Adrenal gland (tissue), 12 donors: ENCODE measurements around the gene HBG2. TPM values are rescaled to one million over a fixed set of nuclear protein-coding genes. Genes with fewer than 3 reads are reported as not detected.

Experiments
- DNase-seq, 7 donors: peaks; one replicate each; pipeline ENCODE4 v3.0.0-alpha.2; 2019 to 2020
- H3K27ac ChIP-seq, 5 donors: fragments of 200-600 bp; sonication (generic) in 4 of 5; 1 replicate in 3 of 5; 2 replicates in 2 of 5; pipeline versions ENCODE4 v1.5.1 to v1.8.0; 2016 to 2020; ENCODE audit warnings: mild to moderate bottlenecking in 1 of 5
- H3K27me3 ChIP-seq: fragments of 200-600 bp; 2 replicates; pipeline ENCODE4 v1.8.0; 2021
- H3K36me3 ChIP-seq, 2 donors: fragments of 200-600 bp; replicated peaks in 1 of 2; 1 replicate in 1 of 2; 2 replicates in 1 of 2; pipeline versions ENCODE4 v1.5.1 to v1.8.0; 2018 to 2022
- H3K4me1 ChIP-seq, 2 donors: fragments of 200-600 bp; replicated peaks in 1 of 2; 1 replicate in 1 of 2; 2 replicates in 1 of 2; pipeline versions ENCODE4 v1.5.1 to v1.8.0; 2018 to 2021
- H3K4me3 ChIP-seq, 4 donors: fragments of 200-600 bp; sonication (generic) in 3 of 4; one replicate each; pipeline ENCODE4 v1.5.1; 2016 to 2018
- H3K9me3 ChIP-seq, 3 donors: fragments of 200-600 bp; sonication (generic) in 1 of 3; replicated peaks in 1 of 3; 1 replicate in 2 of 3; 2 replicates in 1 of 3; pipeline versions ENCODE4 v1.5.1 to v1.8.0; 2016 to 2021
- POLR2A ChIP-seq, 2 donors: fragments of 450-650 bp; IDR thresholded peaks; one replicate each; pipeline ENCODE4 v1.6.1; 2017; ENCODE audit warnings: antibody characterized with exemption in 2 of 2, mild to moderate bottlenecking in 2 of 2, moderate library complexity in 1 of 2
- whole genome bisulfite sequencing, 4 donors: extraction: QIAGEN DNeasy Blood & Tissue Kit in 2 of 4; methylation state at CpG; one replicate each; pipeline versions ENCODE4 v1.1.5 to v1.1.7; 2013 to 2017; 5-methylcytosine and 5-hydroxymethylcytosine counted together
- intact Hi-C, 2 donors: fragments of 100-400 bp; cut with DNase I; formaldehyde crosslinking; loops; one replicate each; pipeline versions ENCODE4 v1.14.1 to v1.15.0; 2022 to 2023
- polyA plus RNA-seq, 3 donors: library from polyadenylated mRNA; stranded (reverse); fragments of 200-250 nt in 2 of 3; fragments of 350-450 nt in 1 of 3; fragmentation: Illumina TruSeq in 1 of 3; extraction: RNeasy Lipid Tissue Mini Kit (QIAGEN cat#74804) in 1 of 3; gene quantifications; one replicate each; pipeline ENCODE4 v1.2.3, GENCODE V29; 2013 to 2014
- total RNA-seq, 9 donors: library from RNA; depleted of rRNA in 4 of 9; stranded (reverse); fragments of >200 nt in 4 of 9; fragments of 120-200 nt in 1 of 9; fragmentation: NEBNext Ultra II Directional in 1 of 9; extraction: Animal tissue kit (Norgen Biotek cat#: 25700) in 1 of 9; gene quantifications; one replicate each; pipeline versions ENCODE4 v1.1.0 to v1.2.4, GENCODE V29; 2013 to 2023
- TF ChIP-seq, protein P1 (sequence below), 6 experiments: fragments of 450-650 bp in 4 of 6; fragments of 200-600 bp in 2 of 6; sonication (generic) in 1 of 6; IDR thresholded peaks; 1 replicate in 5 of 6; 2 replicates in 1 of 6; pipeline versions ENCODE4 v1.5.1 to v1.8.0; 2016 to 2021; ENCODE audit warnings: antibody characterized with exemption in 6 of 6, mild to moderate bottlenecking in 2 of 6, moderate library complexity in 1 of 6
- donor health status: healthy with polysubstance abuse.
- donor health status: Bipolar disorder and iron deficiency.
- donor health status: DM: yes; HTN: yes; CAD: no.
- donor health status: DM: no; HTN: no; CAD: no.
- donor health status: DM: no; HTN: no; CAD: no.
- donor health status: DM: yes; HTN: yes; CAD: no.

HBG2 gene
- total and polyA plus RNA-seq, 12 donors, result 0.51 to 9,973 (median 10.0) TPM; not detected in 7

DNA sequence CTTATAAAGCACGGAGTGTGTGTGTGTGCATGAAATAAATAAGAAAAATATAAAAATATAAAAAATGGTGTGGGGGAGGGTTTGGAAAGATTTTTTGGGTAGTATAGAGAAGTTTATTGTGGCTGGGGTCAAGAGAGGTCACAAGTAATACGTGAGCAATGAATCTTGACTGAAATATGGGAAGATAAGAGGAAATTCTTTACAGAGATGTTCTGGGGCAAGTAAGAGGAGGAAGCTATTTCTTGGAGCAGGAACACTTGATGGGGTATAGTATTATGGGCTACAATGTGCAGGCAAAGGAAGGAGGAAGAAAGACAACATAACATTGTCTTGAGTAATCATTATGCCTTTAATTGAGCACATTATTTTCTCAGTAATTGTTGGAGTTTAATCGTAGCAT is 22.4 kb downstream of the HBG2 start:
- Histone ChIP-seq H3K27ac (no peak overlapping the region), H3K9me3 (no peaks in the 10 kb centered on the region), H3K36me3 (no peaks in the 10 kb centered on the region), H3K4me1 (no peaks in the 10 kb centered on the region), H3K27me3 (no peaks in the 10 kb centered on the region), H3K4me3 (no peak overlapping the region)
- intact Hi-C loops, result no loop called here
- TF ChIP-seq, protein P1, sequence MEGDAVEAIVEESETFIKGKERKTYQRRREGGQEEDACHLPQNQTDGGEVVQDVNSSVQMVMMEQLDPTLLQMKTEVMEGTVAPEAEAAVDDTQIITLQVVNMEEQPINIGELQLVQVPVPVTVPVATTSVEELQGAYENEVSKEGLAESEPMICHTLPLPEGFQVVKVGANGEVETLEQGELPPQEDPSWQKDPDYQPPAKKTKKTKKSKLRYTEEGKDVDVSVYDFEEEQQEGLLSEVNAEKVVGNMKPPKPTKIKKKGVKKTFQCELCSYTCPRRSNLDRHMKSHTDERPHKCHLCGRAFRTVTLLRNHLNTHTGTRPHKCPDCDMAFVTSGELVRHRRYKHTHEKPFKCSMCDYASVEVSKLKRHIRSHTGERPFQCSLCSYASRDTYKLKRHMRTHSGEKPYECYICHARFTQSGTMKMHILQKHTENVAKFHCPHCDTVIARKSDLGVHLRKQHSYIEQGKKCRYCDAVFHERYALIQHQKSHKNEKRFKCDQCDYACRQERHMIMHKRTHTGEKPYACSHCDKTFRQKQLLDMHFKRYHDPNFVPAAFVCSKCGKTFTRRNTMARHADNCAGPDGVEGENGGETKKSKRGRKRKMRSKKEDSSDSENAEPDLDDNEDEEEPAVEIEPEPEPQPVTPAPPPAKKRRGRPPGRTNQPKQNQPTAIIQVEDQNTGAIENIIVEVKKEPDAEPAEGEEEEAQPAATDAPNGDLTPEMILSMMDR (IDR thresholded peaks at IDR 0.05), result no peak
- no peak for TF ChIP-seq POLR2A (IDR thresholded peaks at IDR 0.05)
- DNase-seq, result no peak
- WGBS, 4 donors, result 55 to 58% (median 57%) methylated on average over 3 of the region's 3 CpGs

DNA sequence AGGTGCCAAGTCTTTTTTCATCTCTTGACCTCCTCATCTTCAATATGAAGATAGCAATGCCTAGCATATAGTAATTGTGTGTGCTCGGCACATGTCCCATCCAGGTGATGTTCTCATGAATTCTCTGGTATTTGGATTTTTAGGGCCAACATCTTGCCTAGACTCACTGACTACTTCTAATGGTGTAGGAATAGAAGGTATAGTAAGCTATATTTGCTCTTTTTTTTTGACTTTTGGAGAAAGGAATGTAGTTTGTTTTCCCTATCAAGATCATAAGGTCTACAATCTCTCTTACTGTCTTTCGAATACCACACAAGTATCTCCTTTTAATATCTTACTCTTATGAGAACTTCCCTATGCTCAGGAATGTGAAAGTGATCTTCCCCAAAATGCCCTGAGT is 23.5 kb downstream of the HBG2 start:
- Histone ChIP-seq H3K27me3 (no peaks in the 10 kb centered on the region), H3K4me1 (no peaks in the 10 kb centered on the region), H3K36me3 (no peaks in the 10 kb centered on the region), H3K27ac (no peak overlapping the region), H3K4me3 (no peak overlapping the region), H3K9me3 (no peaks in the 10 kb centered on the region)
- intact Hi-C loops, result no loop called here
- DNase-seq, result no peak
- TF ChIP-seq POLR2A (IDR thresholded peaks at IDR 0.05), result no peak
- TF ChIP-seq, protein P1 (IDR thresholded peaks at IDR 0.05), result no peak
- WGBS, 4 donors, result 80 to 86% (median 82%) methylated on average over 2 of the region's 2 CpGs

DNA sequence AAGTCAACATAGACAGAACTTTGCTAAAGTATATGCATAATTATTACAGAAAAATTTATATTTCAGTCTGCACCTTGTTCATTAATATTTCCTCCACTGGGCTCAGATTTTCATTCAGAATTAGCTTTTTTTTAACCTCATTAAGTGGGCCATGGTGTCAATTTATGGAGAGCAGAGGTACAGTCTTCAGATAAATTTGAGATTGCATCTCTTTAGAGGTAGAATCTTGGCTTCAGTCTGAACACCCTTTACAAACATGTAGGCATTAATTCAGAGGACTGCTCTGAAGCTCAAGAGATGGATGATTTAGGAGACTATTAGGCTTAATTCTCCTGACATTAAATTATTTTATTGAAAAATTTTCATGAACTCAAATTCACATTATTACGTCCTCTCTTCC is 24.3 kb downstream of the HBG2 start:
- DNase-seq, result no peak
- no peaks in the 10 kb centered on the region for H3K9me3 ChIP-seq
- no peak overlapping the region for H3K4me3 ChIP-seq
- 79 to 91% (median 87%) methylated on average over 1 of the region's 1 CpG for WGBS, 4 donors
- H3K36me3 ChIP-seq, result no peaks in the 10 kb centered on the region
- H3K4me1 ChIP-seq, result no peaks in the 10 kb centered on the region
- no peak overlapping the region for H3K27ac ChIP-seq
- intact Hi-C loops, result no loop called here
- TF ChIP-seq POLR2A (IDR thresholded peaks at IDR 0.05), result no peak
- TF ChIP-seq, protein P1 (IDR thresholded peaks at IDR 0.05), result no peak
- no peaks in the 10 kb centered on the region for H3K27me3 ChIP-seq

DNA sequence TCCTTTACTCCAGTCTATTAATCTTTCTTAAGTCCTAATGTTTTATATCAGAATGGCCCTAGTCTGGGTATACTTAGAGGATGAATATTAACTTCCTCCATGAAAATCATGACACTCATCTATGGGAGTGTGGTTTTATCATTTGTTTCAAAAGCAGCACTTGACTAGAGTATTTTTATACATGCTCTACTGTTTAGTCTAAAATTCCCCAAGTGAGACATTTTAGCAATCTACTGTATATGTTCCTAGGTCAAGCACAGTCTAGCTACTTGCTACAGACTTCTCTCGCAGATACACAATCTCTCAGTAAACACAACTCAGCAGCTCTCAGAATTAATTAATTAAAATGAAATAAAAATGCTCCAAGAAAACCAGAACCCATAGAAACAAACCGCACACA is 24.8 kb downstream of the HBG2 start:
- no peak for DNase-seq
- Histone ChIP-seq H3K4me3 (no peak overlapping the region), H3K36me3 (no peaks in the 10 kb centered on the region), H3K4me1 (no peaks in the 10 kb centered on the region), H3K9me3 (no peaks in the 10 kb centered on the region), H3K27me3 (no peaks in the 10 kb centered on the region), H3K27ac (no peak overlapping the region)
- 75 to 86% (median 80%) methylated on average over 2 of the region's 2 CpGs for WGBS, 4 donors
- TF ChIP-seq, protein P1 (IDR thresholded peaks at IDR 0.05), result no peak
- no peak for TF ChIP-seq POLR2A (IDR thresholded peaks at IDR 0.05)
- intact Hi-C loops, result no loop called here
